ENCODE measurements around the gene SOCS2.

SOCS2 gene

DNA sequence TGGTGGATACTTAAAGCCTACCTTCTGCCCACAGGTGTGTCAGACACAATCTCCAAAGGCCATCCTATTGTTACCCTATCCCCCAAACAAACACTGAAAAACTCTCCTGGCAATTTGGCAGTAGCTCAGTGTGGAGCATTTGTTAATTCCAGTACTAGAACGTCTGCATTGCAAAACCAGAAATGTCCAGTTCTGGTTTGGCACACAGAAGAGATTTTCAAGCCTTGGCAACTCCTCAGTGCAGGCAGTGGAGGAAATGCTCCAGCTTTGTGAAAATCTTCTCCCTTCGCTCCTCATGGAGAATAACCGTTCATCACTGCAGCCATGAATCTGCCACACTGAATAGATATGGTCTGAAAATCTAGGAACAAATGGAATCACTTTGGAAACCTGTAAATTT, 5.3 kb upstream of the SOCS2 start:
- Histone ChIP-seq H3K27ac (ENCODE audit: low read depth, low read length, severe bottlenecking) (no peak overlapping the region), H3K36me3 (ENCODE audit: control insufficient read depth, insufficient read depth, low read length) (peaks cover 20% of the 10 kb centered on the region), H3K9me3 (ENCODE audit: control insufficient read depth, low read length) (no peaks in the 10 kb centered on the region), H3K4me1 (ENCODE audit: control insufficient read depth, insufficient read depth, low read length, poor library complexity, severe bottlenecking) (no peaks in the 10 kb centered on the region), H3K4me3 (ENCODE audit: extremely low read depth, insufficient read depth, low read length, poor library complexity, severe bottlenecking) (no peak overlapping the region)
- 94 to 98% methylated on average over 3 of the region's 3 CpGs for WGBS, 2 experiments (ENCODE audit: insufficient coverage in 2 of 2)

GRCh38 chr12:93568091-93568490, 4.4 kb upstream of the SOCS2 start:
- Histone ChIP-seq H3K27ac (ENCODE audit: low read depth, low read length, severe bottlenecking) (no peak overlapping the region), H3K9me3 (ENCODE audit: control insufficient read depth, low read length) (no peaks in the 10 kb centered on the region), H3K4me3 (ENCODE audit: extremely low read depth, insufficient read depth, low read length, poor library complexity, severe bottlenecking) (no peak overlapping the region), H3K36me3 (ENCODE audit: control insufficient read depth, insufficient read depth, low read length) (peaks cover 20% of the 10 kb centered on the region), H3K4me1 (ENCODE audit: control insufficient read depth, insufficient read depth, low read length, poor library complexity, severe bottlenecking) (no peaks in the 10 kb centered on the region)
- WGBS, 2 experiments (ENCODE audit: insufficient coverage in 2 of 2), result 83 to 93% methylated on average over 2 to 3 of the region's 3 CpGs

- Histone ChIP-seq H3K4me1 (ENCODE audit: control insufficient read depth, insufficient read depth, low read length, poor library complexity, severe bottlenecking) (no peaks in the 10 kb centered on the region), H3K36me3 (ENCODE audit: control insufficient read depth, insufficient read depth, low read length) (peaks cover 20% of the 10 kb centered on the region), H3K9me3 (ENCODE audit: control insufficient read depth, low read length) (no peaks in the 10 kb centered on the region), H3K27ac (ENCODE audit: low read depth, low read length, severe bottlenecking) (no peak overlapping the region), H3K4me3 (ENCODE audit: extremely low read depth, insufficient read depth, low read length, poor library complexity, severe bottlenecking) (peak overlapping the region; percentile 78)
- 0% methylated on average over 4 of the region's 6 CpGs; no CpG with 5 or more reads in 1 of the 2 experiments for WGBS, 2 experiments (ENCODE audit: insufficient coverage in 2 of 2)
These were observed 3.2 kb upstream of the SOCS2 start for GRCh38 chr12:93569301-93569655.

DNA sequence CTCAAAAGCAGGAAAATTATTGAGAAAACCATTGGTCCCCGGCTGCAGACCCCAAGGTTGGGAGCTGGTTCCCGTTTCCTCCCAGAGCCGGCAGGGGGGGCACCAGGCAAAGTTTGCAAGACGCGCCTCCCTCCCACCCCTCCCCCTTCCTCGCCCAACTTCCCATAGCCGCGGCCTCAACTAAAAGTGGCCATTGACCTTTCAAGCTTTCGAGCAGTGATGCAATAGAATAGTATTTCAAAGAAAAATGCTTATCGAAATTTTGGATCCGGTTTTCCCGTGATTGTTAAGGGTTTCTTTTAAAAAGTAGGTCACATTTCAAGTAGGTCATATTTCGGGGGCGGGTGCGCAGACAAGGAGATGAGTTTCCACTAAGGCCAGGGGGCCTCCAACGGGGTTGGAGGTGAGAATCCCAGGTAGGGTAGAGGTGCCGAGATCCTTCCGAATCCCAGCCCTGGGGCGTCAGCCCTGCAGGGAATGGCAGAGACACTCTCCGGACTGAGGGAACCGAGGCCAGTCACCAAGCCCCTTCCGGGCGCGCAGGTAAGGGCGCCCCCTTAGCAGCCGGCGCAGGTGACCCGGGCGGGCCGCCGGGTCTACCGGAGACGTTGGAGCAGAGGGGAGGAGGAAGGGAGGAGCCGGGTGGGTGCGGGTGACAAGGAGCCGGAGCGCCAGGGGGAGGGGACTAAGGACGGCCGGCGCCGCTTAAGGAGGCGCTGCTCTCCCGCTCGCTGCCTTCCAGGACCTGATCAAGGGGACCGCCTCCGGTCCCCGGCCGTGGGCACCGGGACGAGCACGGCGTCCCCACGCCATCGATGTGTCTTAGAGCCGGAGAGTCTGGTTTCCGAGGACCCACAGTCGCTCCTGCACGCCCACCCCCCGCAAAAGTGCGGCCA, 2.6 kb upstream of the SOCS2 start:
- H3K9me3 ChIP-seq (ENCODE audit: control insufficient read depth, low read length), result no peaks in the 10 kb centered on the region
- peak overlapping the region; percentile 78 for H3K4me3 ChIP-seq (ENCODE audit: extremely low read depth, insufficient read depth, low read length, poor library complexity, severe bottlenecking)
- H3K4me1 ChIP-seq (ENCODE audit: control insufficient read depth, insufficient read depth, low read length, poor library complexity, severe bottlenecking), result peaks cover 1% of the 10 kb centered on the region
- 0 to 1% methylated on average over 46 of the region's 60 CpGs for WGBS, 2 experiments (ENCODE audit: insufficient coverage in 2 of 2)
- H3K36me3 ChIP-seq (ENCODE audit: control insufficient read depth, insufficient read depth, low read length), result peaks cover 24% of the 10 kb centered on the region
- peak overlapping the region; percentile 88 for H3K27ac ChIP-seq (ENCODE audit: low read depth, low read length, severe bottlenecking)

DNA sequence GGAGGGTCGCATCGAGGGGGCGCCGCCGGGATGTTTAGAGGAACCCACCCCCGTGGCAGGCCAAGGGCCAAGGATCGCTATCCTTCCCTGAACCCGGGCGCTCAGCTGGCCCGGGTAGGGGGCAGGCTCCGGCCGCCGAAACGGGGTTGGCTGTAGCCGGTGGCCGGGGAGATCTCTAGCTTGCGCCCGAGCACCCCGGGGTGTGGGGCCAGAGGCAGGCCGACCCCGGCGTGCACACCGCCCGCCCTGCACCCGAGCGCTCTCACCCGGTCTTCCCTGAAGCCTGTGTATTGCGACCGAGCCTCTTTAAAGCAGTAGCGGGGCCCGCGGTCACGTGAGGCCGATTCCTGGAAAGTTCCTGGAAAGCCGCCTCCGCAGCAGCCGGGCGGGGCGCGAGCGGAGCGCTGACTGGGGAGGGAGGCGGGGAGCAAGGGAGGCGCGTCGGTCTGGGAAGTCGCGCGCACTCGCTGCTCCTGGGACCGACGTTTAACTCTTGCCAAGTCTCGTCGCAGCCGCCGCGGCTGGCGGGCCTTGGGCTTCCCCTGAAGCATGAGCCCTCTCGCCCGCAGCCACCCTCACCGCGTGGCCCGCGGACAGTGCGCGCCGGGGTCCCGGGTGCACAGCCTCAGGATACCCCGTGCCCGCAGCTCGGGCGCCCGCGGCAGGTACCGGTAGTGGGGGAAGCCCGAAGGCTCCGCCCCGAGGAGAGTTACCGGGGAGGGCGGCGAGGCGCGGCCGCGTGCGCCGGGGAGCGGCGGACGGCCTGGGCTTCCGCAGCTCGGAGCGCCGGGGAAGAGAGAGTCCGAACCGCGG, 1.7 kb upstream of the SOCS2 start:
- Histone ChIP-seq H3K4me3 (ENCODE audit: extremely low read depth, insufficient read depth, low read length, poor library complexity, severe bottlenecking) (peak overlapping the region; percentile 78), H3K9me3 (ENCODE audit: control insufficient read depth, low read length) (no peaks in the 10 kb centered on the region), H3K4me1 (ENCODE audit: control insufficient read depth, insufficient read depth, low read length, poor library complexity, severe bottlenecking) (peaks cover 6% of the 10 kb centered on the region), H3K36me3 (ENCODE audit: control insufficient read depth, insufficient read depth, low read length) (peaks cover 24% of the 10 kb centered on the region), H3K27ac (ENCODE audit: low read depth, low read length, severe bottlenecking) (peak overlapping the region; percentile 88)
- 0% methylated on average over 65 to 81 of the region's 97 CpGs for WGBS, 2 experiments (ENCODE audit: insufficient coverage in 2 of 2)

DNA sequence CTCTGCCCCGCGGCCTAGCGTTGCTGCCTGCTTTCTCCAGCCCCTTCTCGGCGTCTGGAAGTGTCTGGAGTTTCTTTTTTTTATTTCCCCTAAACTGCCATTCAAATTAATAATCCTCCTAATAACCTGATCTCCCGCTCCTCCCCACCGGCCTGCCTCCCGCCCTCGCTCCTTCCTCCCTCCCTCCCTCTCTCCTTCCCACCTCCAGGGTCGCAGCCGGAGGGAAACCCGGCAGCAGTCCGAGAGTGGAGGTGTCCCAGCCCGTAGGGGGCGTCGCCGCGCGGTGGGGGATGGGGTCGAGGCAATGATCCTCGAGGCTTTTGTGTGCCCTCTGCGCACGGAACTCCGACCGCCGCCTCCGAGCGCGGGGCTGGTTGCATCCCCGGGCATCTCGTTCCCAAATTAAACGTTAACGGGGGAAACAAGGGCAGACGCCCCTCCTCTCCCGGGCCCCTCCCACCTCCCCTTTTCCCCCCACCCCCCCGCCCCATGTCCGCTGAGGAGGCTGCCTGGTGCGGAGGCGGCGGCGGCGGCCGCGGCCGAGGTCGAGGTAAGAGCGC, 1.0 kb upstream of the SOCS2 start:
- 0% methylated on average over 15 to 20 of the region's 47 CpGs for WGBS, 2 experiments (ENCODE audit: insufficient coverage in 2 of 2)
- Histone ChIP-seq H3K9me3 (ENCODE audit: control insufficient read depth, low read length) (no peaks in the 10 kb centered on the region), H3K4me1 (ENCODE audit: control insufficient read depth, insufficient read depth, low read length, poor library complexity, severe bottlenecking) (peaks cover 9% of the 10 kb centered on the region), H3K27ac (ENCODE audit: low read depth, low read length, severe bottlenecking) (peak overlapping the region; percentile 88), H3K4me3 (ENCODE audit: extremely low read depth, insufficient read depth, low read length, poor library complexity, severe bottlenecking) (peak overlapping the region; percentile 78), H3K36me3 (ENCODE audit: control insufficient read depth, insufficient read depth, low read length) (peaks cover 24% of the 10 kb centered on the region)

DNA sequence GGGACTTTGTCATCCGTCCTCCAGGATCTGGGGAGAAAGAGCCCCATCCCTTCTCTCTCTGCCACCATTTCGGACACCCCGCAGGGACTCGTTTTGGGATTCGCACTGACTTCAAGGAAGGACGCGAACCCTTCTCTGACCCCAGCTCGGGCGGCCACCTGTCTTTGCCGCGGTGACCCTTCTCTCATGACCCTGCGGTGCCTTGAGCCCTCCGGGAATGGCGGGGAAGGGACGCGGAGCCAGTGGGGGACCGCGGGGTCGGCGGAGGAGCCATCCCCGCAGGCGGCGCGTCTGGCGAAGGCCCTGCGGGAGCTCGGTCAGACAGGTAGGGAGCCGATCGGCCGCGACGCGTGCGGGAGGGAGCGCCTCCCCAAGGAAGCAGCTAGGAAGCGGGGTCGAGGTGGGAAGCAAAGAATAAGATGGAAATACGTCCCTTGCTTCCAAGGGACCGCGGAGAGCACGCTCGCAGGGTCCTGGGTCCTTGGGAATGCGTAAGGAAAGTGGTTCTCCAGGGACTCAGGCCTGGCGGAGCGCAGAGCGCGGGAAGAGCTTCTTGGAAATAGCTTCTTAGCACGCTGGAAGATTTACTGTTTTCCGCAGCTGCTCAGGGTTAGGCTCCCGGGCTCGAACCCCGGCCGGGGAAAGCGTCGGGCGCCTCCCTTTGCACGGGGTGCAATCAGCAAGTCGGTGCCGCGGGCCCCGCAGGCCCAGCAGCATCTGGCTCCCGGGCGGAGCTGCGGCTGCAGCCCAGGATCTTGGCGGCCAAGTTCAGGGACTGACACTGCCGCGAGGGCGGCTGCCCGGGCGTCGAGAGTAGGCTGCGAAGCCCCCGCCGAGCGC, 457 bp downstream of the SOCS2 start:
- peaks cover 33% of the 10 kb centered on the region for H3K36me3 ChIP-seq (ENCODE audit: control insufficient read depth, insufficient read depth, low read length)

DNA sequence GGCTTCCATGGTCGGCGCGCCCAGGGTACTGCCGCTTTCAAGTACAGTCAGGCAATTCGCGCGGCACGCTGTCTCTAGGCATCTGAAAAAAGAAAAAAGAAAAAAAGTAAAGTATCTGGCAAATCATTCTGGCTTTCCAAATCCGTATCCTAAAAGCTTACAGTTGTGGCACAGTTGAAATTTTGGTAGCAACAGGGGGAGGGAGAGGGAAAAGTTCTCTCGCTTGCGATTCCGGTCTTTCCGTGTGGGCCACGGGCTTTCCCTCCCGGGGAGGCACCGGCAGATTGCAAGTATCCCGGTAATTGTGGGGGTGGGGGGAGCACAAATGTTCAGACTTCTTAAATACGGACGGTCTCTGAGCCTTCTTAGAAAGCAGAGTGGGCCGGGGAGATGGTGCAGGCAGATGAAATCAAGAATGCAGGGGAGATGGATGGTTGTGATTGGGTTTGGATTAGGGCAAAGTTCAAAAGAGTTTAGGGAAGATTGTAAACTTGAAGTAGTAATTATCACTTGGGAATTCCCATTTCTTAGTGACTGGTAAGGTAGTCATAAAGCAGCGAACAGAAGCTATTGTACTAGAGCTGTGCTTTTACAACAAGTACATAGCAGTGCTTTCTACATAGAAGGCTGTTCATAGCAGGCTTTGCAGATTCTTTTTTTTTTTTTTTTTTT, 1.2 kb downstream of the SOCS2 start:
- H3K36me3 ChIP-seq (ENCODE audit: control insufficient read depth, insufficient read depth, low read length), result peaks cover 36% of the 10 kb centered on the region
- peaks cover 22% of the 10 kb centered on the region for H3K4me1 ChIP-seq (ENCODE audit: control insufficient read depth, insufficient read depth, low read length, poor library complexity, severe bottlenecking)
- peak overlapping the region; percentile 78 for H3K4me3 ChIP-seq (ENCODE audit: extremely low read depth, insufficient read depth, low read length, poor library complexity, severe bottlenecking)
- no peaks in the 10 kb centered on the region for H3K9me3 ChIP-seq (ENCODE audit: control insufficient read depth, low read length)
- no peak overlapping the region for H3K27ac ChIP-seq (ENCODE audit: low read depth, low read length, severe bottlenecking)
- WGBS, 2 experiments (ENCODE audit: insufficient coverage in 2 of 2), result 1 to 7% methylated on average over 8 to 19 of the region's 21 CpGs

More for the DNA sequence above, 457 bp downstream of the SOCS2 start:
- no peak overlapping the region for H3K27ac ChIP-seq (ENCODE audit: low read depth, low read length, severe bottlenecking)
- peaks cover 22% of the 10 kb centered on the region for H3K4me1 ChIP-seq (ENCODE audit: control insufficient read depth, insufficient read depth, low read length, poor library complexity, severe bottlenecking)
- 0 to 1% methylated on average over 63 to 69 of the region's 75 CpGs for WGBS, 2 experiments (ENCODE audit: insufficient coverage in 2 of 2)
- peak overlapping the region; percentile 78 for H3K4me3 ChIP-seq (ENCODE audit: extremely low read depth, insufficient read depth, low read length, poor library complexity, severe bottlenecking)
- no peaks in the 10 kb centered on the region for H3K9me3 ChIP-seq (ENCODE audit: control insufficient read depth, low read length)

DNA sequence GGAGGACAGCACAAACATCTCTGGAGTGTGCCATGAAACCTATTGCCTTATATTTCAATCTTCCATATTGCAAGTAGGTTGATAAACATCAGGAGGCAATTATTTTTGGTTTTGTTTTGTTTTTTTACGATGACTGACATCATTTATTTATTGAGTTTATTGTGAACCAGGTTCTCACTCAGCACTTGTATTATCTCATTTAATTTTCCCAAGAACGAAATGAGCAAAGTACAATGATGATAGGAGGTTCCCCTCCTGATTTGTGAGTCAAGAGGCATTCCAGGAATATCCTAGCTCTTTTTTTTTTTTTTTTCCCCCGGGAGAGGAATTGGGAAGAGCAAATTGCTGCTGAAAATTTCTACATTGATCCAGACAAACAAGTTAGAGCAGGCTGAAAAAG, 4.7 kb downstream of the SOCS2 start:
- no CpG with 5 or more reads among the region's 3 CpGs for WGBS, 2 experiments (ENCODE audit: insufficient coverage in 2 of 2)
- Histone ChIP-seq H3K27ac (ENCODE audit: low read depth, low read length, severe bottlenecking) (no peak overlapping the region), H3K4me1 (ENCODE audit: control insufficient read depth, insufficient read depth, low read length, poor library complexity, severe bottlenecking) (peaks cover 22% of the 10 kb centered on the region), H3K36me3 (ENCODE audit: control insufficient read depth, insufficient read depth, low read length) (peaks cover 55% of the 10 kb centered on the region), H3K9me3 (ENCODE audit: control insufficient read depth, low read length) (no peaks in the 10 kb centered on the region), H3K4me3 (ENCODE audit: extremely low read depth, insufficient read depth, low read length, poor library complexity, severe bottlenecking) (no peak overlapping the region)
